Measurements from ENCODE around the gene PACSIN3.

The PACSIN3 gene

DNA sequence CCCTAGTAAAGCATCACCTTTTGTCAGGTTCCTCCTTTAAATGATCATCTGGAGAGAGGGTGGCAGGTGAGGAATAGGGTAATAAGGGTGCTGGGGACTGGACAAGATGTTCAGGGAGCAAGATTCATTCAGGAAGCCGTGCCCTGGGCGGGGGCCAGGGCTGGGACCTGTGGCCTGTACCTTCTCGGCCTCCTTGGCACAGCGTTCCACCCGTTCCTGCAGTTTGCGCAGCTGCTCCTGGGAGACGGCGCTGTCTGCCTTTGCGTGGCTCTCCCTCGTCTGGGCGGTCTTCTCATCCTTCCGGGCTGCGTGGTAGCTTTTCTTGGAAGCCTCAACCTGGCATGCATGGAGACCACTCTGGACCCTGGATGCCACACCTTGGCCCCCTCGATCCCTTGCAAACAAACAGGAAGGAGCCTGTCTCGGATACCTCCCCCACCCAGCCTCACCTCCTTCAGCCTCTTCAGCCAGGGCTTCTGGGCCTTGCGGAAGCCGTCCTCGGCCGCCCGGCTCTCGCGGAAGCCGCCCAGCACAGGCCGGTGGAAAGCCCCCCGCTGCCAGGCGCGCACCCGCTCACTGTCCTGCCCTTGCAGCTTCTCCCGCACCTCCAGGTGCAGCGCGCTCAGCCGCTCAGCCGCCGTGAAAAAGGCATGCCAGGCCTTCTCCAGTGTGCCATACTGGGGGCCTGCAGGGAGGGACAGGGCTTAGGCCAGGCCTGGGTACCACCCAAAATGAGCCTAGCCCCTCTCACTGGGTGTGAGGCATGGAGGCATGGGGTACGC is 6.0 kb downstream of the PACSIN3 start:
- TF ChIP-seq, protein P1, sequence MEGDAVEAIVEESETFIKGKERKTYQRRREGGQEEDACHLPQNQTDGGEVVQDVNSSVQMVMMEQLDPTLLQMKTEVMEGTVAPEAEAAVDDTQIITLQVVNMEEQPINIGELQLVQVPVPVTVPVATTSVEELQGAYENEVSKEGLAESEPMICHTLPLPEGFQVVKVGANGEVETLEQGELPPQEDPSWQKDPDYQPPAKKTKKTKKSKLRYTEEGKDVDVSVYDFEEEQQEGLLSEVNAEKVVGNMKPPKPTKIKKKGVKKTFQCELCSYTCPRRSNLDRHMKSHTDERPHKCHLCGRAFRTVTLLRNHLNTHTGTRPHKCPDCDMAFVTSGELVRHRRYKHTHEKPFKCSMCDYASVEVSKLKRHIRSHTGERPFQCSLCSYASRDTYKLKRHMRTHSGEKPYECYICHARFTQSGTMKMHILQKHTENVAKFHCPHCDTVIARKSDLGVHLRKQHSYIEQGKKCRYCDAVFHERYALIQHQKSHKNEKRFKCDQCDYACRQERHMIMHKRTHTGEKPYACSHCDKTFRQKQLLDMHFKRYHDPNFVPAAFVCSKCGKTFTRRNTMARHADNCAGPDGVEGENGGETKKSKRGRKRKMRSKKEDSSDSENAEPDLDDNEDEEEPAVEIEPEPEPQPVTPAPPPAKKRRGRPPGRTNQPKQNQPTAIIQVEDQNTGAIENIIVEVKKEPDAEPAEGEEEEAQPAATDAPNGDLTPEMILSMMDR (IDR thresholded peaks at IDR 0.05; ENCODE audit: low read depth, low read length, missing control alignments), result no peak
- no peak overlapping the region for H3K4me3 ChIP-seq (ENCODE audit: low read depth, low read length)
- no peak for DNase-seq (ENCODE audit: low read depth)
- in situ Hi-C loops (cut with HindIII; ENCODE audit: low sequenced_read_pairs), result loop anchor here (5.0 kb wide), 2 partner anchors 52 to 152 kb away; no protein-coding TSS in a partner anchor

DNA sequence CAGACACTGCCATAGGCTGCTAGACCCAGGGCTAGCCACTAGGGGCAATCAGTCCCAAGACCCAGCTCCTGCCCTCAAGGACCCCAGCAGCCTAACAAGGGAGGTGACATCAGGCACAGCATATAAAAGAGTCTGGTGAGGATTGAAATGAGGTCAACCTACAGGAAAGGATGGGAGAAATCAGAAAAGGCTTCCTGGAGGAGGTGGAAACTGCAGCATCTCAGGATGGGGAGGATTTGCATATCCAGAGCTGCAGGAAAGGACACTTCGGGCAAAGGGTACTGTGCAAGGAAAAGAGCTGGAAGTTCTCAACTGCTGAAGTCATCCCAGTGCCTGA is 6.6 kb downstream of the PACSIN3 start:
- TF ChIP-seq, protein P1 (IDR thresholded peaks at IDR 0.05; ENCODE audit: low read depth, low read length, missing control alignments), result peak; percentile 81
- no peak overlapping the region for H3K4me3 ChIP-seq (ENCODE audit: low read depth, low read length)
- in situ Hi-C loops (cut with HindIII; ENCODE audit: low sequenced_read_pairs), result no loop called here
- no peak for DNase-seq (ENCODE audit: low read depth)

DNA sequence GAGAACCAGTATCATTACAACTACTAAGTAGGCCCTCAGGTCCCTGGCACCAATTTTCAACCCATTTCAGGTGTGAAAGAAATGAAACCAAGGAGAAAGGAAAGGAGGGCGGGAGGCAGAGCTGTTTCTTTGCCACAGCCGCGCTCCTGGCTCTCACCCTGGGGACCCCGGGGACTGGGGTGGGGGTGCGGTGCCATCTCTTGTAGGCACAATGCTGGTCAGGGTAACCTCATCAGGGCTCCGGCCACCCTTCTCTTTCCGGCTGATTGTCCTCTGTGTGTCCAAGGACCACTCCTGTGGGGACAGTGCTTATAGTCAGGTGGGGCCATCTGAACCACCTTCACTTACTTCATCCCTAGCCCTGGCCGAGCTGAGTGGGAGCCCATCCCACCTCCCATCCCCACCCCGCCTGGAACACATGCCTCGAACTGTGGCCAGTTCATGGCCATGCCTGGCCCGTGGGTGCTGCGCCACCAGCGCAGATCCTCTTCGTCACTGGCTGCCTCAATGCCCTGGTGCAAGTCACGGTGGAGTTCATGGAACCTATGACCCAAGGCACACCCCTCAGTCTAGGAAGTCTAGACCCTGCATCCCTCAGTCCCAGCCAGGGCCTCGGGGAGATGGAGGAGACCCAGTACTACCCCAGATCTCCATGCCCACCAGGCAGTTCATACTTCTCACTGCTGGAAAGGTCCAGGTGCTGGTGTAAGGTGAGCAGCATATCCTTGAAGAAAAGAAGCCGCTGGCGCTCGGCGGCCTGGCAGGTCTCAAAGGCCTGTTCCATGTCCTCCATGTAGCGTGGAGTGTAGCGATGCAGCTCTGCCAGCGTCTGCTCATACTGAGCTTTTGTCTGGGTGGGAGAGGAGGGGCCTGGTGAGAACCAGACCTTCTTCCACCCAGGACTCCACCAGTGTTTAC is 7.2 kb downstream of the PACSIN3 start:
- TF ChIP-seq, protein P1 (IDR thresholded peaks at IDR 0.05; ENCODE audit: low read depth, low read length, missing control alignments), result no peak
- in situ Hi-C loops (cut with HindIII; ENCODE audit: low sequenced_read_pairs), result no loop called here
- no peak overlapping the region for H3K4me3 ChIP-seq (ENCODE audit: low read depth, low read length)
- DNase-seq (ENCODE audit: low read depth), result no peak

GRCh38 chr11:47178316-47178715 is 7.9 kb downstream of the PACSIN3 start:
- in situ Hi-C loops (cut with HindIII; ENCODE audit: low sequenced_read_pairs), result no loop called here
- no peak overlapping the region for H3K4me3 ChIP-seq (ENCODE audit: low read depth, low read length)
- TF ChIP-seq, protein P1 (IDR thresholded peaks at IDR 0.05; ENCODE audit: low read depth, low read length, missing control alignments), result no peak
- DNase-seq (ENCODE audit: low read depth), result no peak

DNA sequence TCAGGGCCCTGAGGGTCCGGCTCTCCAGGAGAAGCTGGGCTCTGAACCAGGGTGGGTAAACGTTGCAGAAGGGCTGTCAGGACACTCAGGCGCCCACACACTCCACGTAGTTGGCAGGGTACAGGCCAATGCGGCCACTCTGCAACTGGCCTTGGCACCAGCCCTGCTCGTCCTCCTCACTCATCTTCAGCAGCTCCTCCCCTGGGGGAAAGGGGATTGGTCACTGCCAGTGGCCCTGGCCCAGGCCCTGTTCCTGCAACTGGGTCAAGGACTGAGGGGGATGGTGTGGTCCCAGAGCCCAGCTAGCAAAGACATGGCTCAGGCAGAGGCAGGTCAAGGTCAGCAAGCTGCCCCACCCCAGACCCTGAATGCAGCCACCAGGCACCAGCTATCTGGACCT is 8.4 kb downstream of the PACSIN3 start:
- TF ChIP-seq, protein P1 (IDR thresholded peaks at IDR 0.05; ENCODE audit: low read depth, low read length, missing control alignments), result no peak
- no peak overlapping the region for H3K4me3 ChIP-seq (ENCODE audit: low read depth, low read length)
- no peak for DNase-seq (ENCODE audit: low read depth)
- in situ Hi-C loops (cut with HindIII; ENCODE audit: low sequenced_read_pairs), result no loop called here

DNA sequence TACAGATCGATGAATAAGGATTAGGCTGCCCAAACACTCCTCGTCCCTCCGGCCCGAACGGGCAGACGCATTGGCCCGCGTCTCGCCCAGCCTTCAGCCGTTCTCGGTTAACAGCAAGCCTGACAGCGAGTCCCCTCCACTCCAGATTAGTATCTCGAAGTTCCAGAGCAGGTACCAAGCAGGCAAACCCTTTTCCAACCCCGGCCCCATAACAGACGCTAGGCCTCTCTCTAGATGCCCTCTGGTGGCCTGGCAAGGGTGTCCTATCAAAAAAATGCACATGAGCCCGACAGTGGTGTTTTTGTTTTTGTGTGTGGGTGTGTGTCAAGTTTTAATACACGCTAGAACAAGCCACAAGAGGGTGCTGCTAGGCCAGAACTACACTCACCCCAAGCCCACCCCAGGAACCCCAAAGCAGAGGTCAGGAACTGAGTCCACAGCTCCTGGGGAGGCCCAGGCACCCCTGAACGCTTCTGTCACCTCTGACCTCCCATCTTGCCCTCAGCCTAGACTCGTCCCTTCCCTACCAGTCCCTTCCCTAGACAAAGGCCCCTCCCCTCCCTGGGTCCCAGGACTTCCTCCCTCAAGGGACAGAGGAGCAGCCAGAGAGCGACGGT is 8.9 kb downstream of the PACSIN3 start:
- H3K4me3 ChIP-seq (ENCODE audit: low read depth, low read length), result peak overlapping the region; percentile 100
- in situ Hi-C loops (cut with HindIII; ENCODE audit: low sequenced_read_pairs), result no loop called here
- DNase-seq (ENCODE audit: low read depth), result peak; percentile 48
- TF ChIP-seq, protein P1 (IDR thresholded peaks at IDR 0.05; ENCODE audit: low read depth, low read length, missing control alignments), result peak; percentile 58
